ENCODE measurements around the gene MRC2.

MRC2 gene

DNA sequence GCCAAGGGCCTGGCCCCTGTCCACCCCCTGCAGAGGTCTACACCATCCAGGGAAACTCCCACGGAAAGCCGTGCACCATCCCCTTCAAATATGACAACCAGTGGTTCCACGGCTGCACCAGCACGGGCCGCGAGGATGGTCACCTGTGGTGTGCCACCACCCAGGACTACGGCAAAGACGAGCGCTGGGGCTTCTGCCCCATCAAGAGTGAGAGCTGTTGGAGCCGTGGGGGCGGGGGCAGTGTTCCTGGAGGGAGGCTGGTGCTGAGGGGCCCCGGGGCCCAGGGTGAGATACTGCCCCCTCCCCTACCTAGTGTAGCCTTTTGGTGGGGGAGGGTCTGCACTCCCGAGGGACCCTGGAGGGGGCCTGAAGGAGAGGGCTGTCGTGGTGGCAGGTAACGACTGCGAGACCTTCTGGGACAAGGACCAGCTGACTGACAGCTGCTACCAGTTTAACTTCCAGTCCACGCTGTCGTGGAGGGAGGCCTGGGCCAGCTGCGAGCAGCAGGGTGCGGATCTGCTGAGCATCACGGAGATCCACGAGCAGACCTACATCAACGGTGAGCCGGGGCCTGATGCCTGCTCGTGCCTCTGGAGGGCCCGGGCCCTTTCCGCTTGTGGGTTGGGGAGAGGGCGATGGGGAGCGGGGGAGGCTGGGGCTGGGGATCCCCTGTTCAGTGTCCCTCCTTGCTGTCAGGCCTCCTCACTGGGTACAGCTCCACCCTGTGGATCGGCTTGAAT is 38.8 kb downstream of the MRC2 start:
- no peak for DNase-seq (ENCODE audit: low read depth)
- TF ChIP-seq, protein P1, sequence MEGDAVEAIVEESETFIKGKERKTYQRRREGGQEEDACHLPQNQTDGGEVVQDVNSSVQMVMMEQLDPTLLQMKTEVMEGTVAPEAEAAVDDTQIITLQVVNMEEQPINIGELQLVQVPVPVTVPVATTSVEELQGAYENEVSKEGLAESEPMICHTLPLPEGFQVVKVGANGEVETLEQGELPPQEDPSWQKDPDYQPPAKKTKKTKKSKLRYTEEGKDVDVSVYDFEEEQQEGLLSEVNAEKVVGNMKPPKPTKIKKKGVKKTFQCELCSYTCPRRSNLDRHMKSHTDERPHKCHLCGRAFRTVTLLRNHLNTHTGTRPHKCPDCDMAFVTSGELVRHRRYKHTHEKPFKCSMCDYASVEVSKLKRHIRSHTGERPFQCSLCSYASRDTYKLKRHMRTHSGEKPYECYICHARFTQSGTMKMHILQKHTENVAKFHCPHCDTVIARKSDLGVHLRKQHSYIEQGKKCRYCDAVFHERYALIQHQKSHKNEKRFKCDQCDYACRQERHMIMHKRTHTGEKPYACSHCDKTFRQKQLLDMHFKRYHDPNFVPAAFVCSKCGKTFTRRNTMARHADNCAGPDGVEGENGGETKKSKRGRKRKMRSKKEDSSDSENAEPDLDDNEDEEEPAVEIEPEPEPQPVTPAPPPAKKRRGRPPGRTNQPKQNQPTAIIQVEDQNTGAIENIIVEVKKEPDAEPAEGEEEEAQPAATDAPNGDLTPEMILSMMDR (IDR thresholded peaks at IDR 0.05; ENCODE audit: control insufficient read depth, extremely low read depth, insufficient read depth): no peak

DNA sequence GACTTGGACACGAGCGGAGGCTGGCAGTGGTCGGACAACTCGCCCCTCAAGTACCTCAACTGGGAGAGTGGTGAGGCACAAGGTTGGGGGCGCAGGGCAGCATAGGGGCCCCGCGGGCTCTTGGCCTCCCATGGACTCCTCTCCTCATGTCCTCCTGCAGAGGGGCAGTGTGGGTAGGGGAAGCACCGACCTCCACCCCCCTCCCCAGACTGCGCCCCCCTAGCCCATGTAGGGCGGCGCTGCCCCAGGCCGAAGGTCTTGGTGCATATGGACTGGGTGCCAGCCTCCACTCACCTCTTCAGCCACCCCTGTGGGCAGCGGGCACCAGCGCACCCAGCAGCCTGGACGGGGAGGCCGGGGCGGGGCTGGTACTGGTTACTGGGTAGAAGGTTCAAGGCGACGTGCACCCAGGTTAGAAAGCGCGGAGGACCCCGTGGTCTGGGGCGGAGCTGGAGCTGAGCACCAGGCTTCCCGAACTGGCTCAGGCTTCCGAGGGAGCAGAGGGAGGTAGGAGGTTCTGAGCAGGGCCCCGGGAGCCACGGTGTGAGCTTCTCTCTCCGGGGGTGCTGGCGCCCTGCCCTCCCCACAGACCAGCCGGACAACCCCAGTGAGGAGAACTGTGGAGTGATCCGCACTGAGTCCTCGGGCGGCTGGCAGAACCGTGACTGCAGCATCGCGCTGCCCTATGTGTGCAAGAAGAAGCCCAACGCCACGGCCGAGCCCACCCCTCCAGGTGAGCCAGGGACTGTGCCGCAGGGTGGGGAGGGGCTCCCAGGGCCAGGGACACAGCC is 39.5 kb downstream of the MRC2 start:
- H3K4me3 ChIP-seq (ENCODE audit: low read depth, low read length): no peak overlapping the region
- TF ChIP-seq, protein P1 (IDR thresholded peaks at IDR 0.05; ENCODE audit: control insufficient read depth, extremely low read depth, insufficient read depth): no peak
- DNase-seq (ENCODE audit: low read depth): no peak

More for the DNA sequence above, 38.8 kb downstream of the MRC2 start:
- no peak overlapping the region for H3K4me3 ChIP-seq (ENCODE audit: low read depth, low read length)

DNA sequence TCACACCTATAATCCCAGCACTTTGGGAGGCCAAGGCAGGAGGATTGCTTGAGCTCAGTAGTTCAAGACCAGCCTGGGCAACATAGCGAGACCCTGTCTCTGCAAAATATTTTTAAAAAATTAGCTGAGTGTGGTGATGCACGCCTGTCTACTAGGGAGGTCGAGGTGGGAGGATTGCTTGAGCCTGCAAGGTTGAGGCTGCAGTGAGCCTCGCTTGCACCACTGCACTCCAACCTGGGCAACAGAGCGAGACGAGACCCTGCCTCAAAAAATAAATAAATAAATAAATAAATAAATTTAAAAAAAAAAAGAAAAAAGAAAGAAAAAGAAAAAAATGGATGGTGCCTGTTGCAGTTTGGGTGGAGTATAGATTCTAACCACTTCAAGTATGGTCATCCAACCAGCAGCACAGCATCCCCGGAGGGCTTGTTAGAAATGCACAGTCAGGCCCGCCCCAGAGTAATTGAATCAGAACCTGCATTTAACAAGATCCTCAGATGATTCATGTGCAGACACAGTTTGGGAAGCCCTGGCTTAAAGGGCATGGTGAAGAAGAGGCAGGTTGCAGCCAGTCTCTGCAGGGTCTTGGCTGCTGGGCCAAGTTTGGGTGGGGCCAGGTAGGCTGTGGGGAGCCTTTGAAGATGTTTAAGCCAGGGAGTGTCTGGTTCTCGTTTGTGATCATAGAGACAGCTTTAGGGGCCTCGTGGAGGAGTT is 40.8 kb downstream of the MRC2 start:
- H3K4me3 ChIP-seq (ENCODE audit: low read depth, low read length): no peak overlapping the region
- TF ChIP-seq, protein P1 (IDR thresholded peaks at IDR 0.05; ENCODE audit: control insufficient read depth, extremely low read depth, insufficient read depth): no peak
- DNase-seq (ENCODE audit: low read depth): no peak

DNA sequence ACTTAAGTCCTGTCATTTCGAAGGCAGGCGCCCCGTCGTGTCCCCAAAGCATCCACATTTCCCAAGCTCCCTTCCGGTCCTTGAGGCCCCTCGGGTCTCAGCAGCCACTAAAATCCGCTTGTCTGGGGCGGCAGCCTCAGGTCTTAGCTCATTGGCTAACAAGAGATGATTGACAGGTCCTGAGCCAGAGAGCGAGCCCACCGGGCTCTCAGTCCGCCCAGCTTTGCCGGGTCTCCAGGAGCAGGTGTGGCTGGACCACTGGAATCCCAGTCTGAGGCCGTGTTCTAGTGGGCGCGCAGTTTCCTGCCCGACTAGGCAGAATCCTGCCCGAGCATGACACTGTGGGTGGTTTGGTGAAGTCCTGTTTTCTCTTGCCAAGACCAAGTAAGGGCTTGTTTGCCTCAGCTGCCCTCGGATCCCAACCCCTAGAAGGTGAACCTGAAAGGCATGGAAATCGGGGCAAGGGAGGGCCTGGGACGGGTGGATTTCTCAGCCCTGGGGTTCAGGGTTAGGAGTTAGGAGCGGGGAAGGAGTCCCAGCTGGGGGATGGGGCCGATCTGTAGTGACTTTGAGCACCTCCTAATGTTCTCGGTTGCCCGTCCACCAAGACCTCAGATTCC is 42.8 kb downstream of the MRC2 start:
- TF ChIP-seq, protein P1 (IDR thresholded peaks at IDR 0.05; ENCODE audit: control insufficient read depth, extremely low read depth, insufficient read depth): no peak
- no peak overlapping the region for H3K4me3 ChIP-seq (ENCODE audit: low read depth, low read length)
- DNase-seq (ENCODE audit: low read depth): no peak

DNA sequence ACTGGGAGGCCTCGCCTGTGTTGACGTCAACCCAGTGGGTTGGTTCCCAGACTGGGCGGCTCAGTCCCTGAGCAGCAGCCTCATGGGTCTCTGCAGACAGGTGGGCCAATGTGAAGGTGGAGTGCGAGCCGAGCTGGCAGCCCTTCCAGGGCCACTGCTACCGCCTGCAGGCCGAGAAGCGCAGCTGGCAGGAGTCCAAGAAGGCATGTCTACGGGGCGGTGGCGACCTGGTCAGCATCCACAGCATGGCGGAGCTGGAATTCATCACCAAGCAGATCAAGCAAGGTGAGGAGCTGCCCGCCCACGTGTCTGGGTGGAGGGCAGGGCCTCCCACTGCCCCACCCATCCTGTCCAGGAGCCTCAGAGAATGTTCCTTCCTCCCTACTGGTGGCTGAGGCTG is 44.1 kb downstream of the MRC2 start:
- TF ChIP-seq, protein P1 (IDR thresholded peaks at IDR 0.05; ENCODE audit: control insufficient read depth, extremely low read depth, insufficient read depth): no peak
- H3K4me3 ChIP-seq (ENCODE audit: low read depth, low read length): no peak overlapping the region

DNA sequence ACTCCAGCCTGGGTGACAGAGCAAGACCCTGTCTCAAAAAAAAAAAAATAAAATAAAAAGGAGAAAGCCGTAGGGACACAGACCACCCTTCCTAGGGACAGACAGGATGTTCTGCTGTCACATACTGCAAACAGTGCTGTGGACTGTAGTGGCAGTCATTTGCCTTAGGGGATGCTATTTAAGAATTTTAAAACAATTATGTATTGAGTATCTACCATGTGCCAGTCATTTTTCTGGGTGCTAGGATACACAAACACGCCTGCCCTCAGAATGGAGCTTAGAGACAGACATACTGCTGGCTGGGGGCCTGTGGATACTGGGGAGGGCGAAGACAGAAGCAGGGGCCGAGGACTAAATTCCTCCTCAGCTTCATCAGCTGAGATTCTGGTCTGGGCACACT is 45.5 kb downstream of the MRC2 start:
- DNase-seq (ENCODE audit: low read depth): no peak
- TF ChIP-seq, protein P1 (IDR thresholded peaks at IDR 0.05; ENCODE audit: control insufficient read depth, extremely low read depth, insufficient read depth): no peak
- no peak overlapping the region for H3K4me3 ChIP-seq (ENCODE audit: low read depth, low read length)

More for the DNA sequence above, 44.1 kb downstream of the MRC2 start:
- no peak for DNase-seq (ENCODE audit: low read depth)

Data from LNCaP clone FGC (cell line).